Cardiac atrium fibroblast (primary cell): ENCODE results near the gene TMEM141. TPM values are rescaled to one million over a fixed set of nuclear protein-coding genes. Genes with fewer than 3 reads are reported as not detected.

ENCODE experiments used
- total RNA-seq: library from RNA; depleted of rRNA; stranded (reverse); fragments of >200 nt; gene quantifications from 2 replicates; pipeline ENCODE4 v1.2.3, GENCODE V29; 2015

TMEM141 gene
- total RNA-seq: 104 and 151 TPM in 2 replicates

DNA sequence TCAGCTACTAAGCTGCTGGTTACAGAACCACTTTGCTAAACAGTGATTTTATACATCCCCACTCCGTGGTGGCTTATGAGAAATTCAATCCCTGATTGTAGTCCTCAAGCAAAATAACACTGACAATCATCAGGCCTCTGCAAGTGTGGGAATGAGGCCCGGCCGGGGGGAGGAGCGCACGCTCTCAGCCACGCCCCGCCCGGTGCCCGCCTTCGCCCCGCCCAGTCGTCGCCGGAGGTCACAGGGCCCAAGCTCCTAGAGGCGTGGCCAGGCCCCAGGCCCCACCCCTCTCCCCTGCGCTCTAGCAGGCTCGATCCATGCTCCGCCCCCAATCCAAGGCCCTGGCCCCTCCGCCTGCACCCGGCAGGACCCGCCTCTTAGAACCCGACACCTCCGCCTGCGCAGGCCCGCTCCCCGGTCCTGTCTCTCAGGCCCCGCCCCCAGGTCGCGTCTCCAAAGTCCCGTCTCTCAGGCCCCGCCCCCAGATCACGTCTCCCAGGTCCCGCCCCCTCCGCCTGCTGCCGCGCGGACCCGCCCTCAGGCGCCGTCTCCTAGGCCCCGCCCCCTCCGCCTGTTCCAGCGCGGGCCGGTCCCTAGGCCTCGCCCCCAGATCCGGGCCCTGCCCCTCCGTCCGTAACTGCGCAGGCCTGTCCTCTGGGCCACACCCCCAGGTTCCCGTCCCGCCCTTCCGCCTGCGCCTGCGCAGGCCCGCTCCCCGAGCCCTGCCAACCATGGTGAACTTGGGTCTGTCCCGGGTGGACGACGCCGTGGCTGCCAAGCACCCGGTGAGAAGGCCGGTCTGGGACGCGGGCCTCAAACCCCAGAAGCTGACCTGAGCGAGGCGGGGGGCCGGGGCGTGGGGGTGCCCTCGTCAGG, at the start of gene TMEM141:
Gene TMEM141, plus strand, starts transcription at position 705 of the 876 bp plus-strand sequence. Its CDS starts 27 bp downstream, at position 732.

DNA sequence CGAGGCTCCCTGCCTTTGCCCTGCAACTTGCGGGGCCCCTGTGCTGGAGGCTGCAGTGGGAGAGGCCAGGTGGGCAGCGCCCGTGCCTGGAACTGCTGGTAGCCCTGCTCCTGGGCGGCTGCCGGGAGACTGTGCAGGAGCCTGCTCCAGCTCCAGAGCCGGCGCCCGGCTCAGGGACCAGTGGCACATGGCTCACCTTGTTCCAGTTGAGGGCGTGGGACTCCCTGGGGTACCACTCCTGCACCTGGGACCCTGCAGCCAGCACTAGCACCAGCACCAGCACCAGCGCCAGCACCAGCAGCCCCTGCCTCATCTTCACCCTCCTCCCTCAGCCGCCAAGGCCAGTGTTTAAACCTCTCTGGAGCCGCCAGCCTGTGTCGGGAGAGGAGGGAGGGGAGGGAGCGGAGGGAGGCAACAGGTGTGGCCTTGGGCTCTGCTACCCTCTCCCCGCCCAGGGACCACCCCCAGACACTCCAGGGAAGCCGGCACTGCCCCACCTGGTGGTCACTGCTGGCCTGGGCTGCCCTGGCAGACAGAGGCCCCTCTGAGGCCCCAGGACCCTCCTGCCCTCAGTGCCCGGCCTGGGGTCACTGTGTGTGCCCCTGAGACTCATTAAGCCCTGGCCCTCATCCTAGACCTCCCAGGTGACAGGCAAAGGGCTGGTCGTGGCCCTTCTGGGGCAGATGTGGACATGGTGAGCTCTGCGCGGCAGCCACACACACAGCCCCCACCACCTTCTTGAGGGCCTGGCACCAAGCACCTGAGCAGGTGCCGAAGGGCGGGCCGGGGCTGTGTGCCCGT, 48.4 kb upstream of the TMEM141 start, which contains the start of gene LCN10:
Gene LCN10, minus strand, starts transcription at position 350 of the 801 bp plus-strand sequence. Its CDS starts 37 bp downstream, at position 313.

DNA sequence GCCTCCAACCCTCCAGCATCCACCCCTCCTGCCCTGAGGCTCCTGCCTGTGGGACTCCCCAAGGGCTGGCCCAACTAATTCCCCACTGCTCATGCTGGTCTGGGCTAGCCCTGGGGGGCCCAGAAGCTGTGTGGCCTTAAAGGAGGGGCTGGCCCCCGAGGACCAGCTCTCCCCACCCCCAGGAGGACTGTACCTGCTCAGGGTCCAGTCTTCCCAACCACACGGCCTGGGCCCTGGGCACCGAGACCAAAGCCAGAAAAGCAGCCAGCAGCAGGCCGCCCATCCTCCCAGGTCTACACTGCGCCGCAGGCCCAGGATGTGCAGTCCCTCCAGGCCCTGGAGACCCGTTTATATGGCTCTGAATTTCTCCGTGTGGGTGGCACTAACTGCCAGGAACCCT, 42.9 kb upstream of the TMEM141 start, which contains the start of gene LCN6:
Gene LCN6, minus strand, starts transcription at position 325 of the 400 bp plus-strand sequence. Its CDS starts 42 bp downstream, at position 283.

DNA sequence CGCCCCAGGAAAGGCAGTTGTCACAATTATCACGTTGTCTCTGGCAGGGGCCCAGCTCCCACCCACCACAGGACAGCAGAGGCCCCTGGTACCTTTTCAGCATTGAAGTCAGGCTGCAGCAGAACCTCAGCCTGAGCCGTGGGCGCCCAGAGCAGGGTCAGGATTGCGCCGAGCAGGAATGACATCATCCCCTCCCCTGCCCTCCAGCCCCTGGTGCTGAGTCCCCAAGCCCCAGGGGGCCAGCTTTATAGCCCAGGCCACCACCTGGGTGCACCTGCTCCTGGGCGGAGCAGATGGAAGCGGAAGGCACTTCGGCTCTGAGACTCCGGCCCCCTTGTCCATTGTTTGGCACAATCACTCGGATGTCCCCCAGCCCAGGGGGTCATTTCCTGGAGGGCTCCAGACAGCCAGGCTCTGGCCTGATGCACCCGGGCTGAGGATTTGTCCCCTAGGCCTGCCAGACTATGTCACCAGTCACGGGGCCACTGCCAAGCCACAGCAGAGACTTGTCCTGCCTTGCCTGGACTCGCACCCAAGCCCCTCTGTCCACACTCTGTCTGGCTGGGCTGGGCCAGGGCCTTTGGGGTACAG, 26.7 kb upstream of the TMEM141 start, which contains the start of gene LCN15:
Gene LCN15, minus strand, starts transcription at position 218 of the 591 bp plus-strand sequence. Its CDS starts 30 bp downstream, at position 188.

DNA sequence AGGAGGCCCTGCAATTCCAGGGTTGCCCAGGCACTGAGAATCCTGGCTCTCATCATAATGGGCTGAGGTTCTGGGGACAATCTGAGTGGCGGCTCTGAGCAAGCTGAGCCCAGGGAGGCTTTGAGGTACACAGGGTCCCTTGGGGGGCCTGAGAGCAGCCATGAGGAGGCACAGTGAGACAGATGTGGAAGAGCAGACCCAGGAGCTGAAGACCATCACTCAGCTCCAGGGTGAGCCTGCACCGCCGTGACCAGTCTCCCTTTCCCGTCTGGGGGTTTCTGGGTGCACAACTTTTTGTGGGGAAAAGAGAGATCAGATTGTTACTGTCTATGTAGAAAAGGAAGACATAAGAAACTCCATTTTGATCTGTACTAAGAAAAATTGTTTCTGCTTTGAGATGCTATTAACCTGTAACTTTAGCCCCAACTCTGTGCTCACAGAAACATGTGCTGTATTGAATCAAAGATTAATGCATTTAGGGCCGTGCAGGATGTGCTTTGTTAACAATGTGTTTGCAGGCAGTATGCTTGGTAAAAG, 5.2 kb downstream of the TMEM141 start, which contains the start of gene CCDC183:
Gene CCDC183, plus strand, starts transcription at position 101 of the 537 bp plus-strand sequence. Its CDS starts 60 bp downstream, at position 161.

DNA sequence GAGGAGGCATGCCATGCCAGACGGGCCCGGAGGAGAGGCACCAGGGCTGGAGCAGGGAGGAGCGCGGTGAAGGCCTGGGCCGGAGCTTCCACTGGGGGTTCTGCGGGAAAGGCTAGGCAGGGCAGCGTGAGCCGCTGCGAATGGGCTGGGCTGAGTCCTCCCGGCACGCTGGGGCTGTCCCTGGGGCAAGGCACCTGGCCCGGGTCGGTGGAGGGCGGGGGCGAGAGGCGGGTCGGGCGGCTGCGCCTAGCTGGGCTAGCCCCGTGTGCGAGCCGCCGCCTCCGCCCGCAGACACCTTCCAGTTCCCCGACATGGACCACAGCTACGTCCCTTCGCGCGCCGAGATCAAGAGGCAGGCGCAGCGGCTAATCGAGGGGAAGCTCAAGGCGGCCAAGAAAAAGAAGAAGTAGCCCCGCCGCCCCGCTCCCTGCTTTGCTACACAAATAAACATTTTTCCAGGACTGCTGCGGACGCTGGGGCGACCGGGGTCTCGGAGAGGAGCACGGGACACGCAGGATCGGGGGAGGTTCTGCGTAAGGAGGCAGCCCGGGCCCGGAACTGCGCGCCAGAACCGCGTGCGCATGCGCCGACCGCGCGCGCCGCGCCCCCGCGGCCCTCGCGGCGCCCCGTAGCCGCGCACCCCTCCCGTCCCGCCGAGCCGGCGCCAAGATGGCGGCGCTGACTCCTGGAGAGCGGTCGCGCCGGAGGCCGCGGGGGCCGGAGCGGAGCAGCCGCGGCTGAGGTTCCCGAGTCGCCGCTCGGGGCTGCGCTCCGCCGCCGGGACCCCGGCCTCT, 16.3 kb downstream of the TMEM141 start, which contains the start of gene RABL6:
Gene RABL6, plus strand, starts transcription at position 668 of the 794 bp plus-strand sequence. CDS start 249 bp downstream, outside the sequence.

DNA sequence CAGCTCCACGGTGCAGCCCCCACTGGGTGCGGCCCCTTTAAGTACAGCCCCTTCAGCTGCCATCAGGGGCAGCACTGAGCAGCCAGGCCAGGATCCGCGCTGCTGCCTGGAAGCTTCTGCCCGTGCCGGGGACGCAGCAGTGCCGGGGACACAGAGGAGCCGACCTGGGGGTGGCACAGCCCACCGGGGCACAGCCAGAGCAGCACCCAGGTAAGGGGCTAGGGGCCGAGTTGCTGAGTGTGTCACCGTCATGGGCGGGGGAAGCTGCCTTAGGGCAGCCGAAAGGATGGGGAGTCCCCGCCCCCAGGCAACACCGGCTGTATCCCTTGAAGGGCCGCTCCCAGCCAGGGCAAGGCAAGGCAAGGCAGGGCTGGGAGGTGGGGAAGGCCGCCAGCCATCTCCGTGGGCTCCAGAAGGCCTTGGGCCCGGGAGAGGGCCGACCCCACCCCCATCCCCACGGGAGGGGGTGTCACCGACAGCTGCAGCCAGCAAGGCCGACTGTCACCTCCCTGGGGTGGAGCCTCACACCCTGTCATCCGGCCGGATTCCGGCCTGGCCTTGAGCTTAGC, 51.3 kb downstream of the TMEM141 start, which contains the start of gene AJM1:
Gene AJM1, plus strand, starts transcription at position 99 of the 569 bp plus-strand sequence. CDS start 1,937 bp downstream, outside the sequence.

Other genes with a start within 250 kb of the TMEM141 start
- gene NOTCH1, start 245.3 kb upstream of the TMEM141 start, total RNA-seq: 20.9 and 30.1 TPM in 2 replicates
- gene EGFL7, start 128.4 kb upstream of the TMEM141 start, total RNA-seq: 189 and 232 TPM in 2 replicates
- 76.0 and 90.6 TPM in 2 replicates for gene AGPAT2, start 103.9 kb upstream of the TMEM141 start, total RNA-seq
- 20.1 and 25.1 TPM in 2 replicates for gene DIPK1B, start 78.8 kb upstream of the TMEM141 start, total RNA-seq
- not detected in 2 replicates for gene LCN10, start 48.4 kb upstream of the TMEM141 start, total RNA-seq
- gene LCN6, start 42.8 kb upstream of the TMEM141 start, total RNA-seq: not detected in 2 replicates
- gene LCN8, start 33.1 kb upstream of the TMEM141 start, total RNA-seq: not detected in 2 replicates
- gene LCN15, start 26.8 kb upstream of the TMEM141 start, total RNA-seq: not detected in 2 replicates
- gene CCDC183, start 5.0 kb downstream of the TMEM141 start, total RNA-seq: 0.18 and 1.6 TPM in 2 replicates
- gene RABL6, start 16.6 kb downstream of the TMEM141 start, total RNA-seq: 68.2 and 77.4 TPM in 2 replicates
- gene AJM1, start 51.1 kb downstream of the TMEM141 start, total RNA-seq: 1.5 and 2.7 TPM in 2 replicates
- gene PHPT1, start 58.1 kb downstream of the TMEM141 start, total RNA-seq: 118 and 128 TPM in 2 replicates
- gene MAMDC4, start 61.0 kb downstream of the TMEM141 start, total RNA-seq: 3.2 and 3.6 TPM in 2 replicates
- gene EDF1, start 75.0 kb downstream of the TMEM141 start, total RNA-seq: 376 and 413 TPM in 2 replicates
- gene TRAF2, start 95.2 kb downstream of the TMEM141 start, total RNA-seq: 3.4 and 6.6 TPM in 2 replicates
- gene FBXW5, start 153.4 kb downstream of the TMEM141 start, total RNA-seq: 121 and 137 TPM in 2 replicates
- gene C8G, start 153.9 kb downstream of the TMEM141 start, total RNA-seq: not detected in 2 replicates
- gene LCN12, start 160.9 kb downstream of the TMEM141 start, total RNA-seq: not detected in 2 replicates
- gene PTGDS, start 186.2 kb downstream of the TMEM141 start, total RNA-seq: 4.5 and 15.2 TPM in 2 replicates
- not detected in 2 replicates for gene LCNL1, start 191.6 kb downstream of the TMEM141 start, total RNA-seq
- 17.7 and 29.2 TPM in 2 replicates for gene PAXX, start 201.1 kb downstream of the TMEM141 start, total RNA-seq
- 4.7 and 16.8 TPM in 2 replicates for gene CLIC3, start 205.2 kb downstream of the TMEM141 start, total RNA-seq
- gene ABCA2, start 236.9 kb downstream of the TMEM141 start, total RNA-seq: 12.3 and 23.8 TPM in 2 replicates
- gene FUT7, start 240.7 kb downstream of the TMEM141 start, total RNA-seq: not detected in 2 replicates